Endodermal cell (in vitro differentiated cells): ENCODE measurements around the gene GINS1. TPM values are rescaled to one million over a fixed set of nuclear protein-coding genes. Genes with fewer than 3 reads are reported as not detected.
A peak's percentile ranks its signal among the peaks of the same experiment; 100 is the strongest.

Experiments
- DNase-seq: peaks from one replicate; pipeline ENCODE4 v3.0.0-alpha.2; 2017
- H3K27ac ChIP-seq: 2 replicates; pipeline ENCODE4 v1.5.1; 2013; ENCODE audit warnings: mild to moderate bottlenecking, low read depth, low read length, moderate library complexity
- H3K27me3 ChIP-seq: 2 replicates; pipeline ENCODE4 v1.6.1; 2013; ENCODE audit warnings: mild to moderate bottlenecking, low read length, moderate library complexity; ENCODE audit not compliant: insufficient read depth, control insufficient read depth, poor library complexity, severe bottlenecking
- H3K36me3 ChIP-seq: 2 replicates; pipeline ENCODE4 v1.7.0; 2013; ENCODE audit warnings: mild to moderate bottlenecking, low read length, moderate library complexity; ENCODE audit not compliant: control insufficient read depth, insufficient read depth
- H3K4me1 ChIP-seq: one replicate; pipeline ENCODE4 v1.7.0; 2013; ENCODE audit warnings: low read length; ENCODE audit not compliant: control insufficient read depth, insufficient read depth
- H3K4me3 ChIP-seq: 2 replicates; pipeline ENCODE4 v1.5.1; 2013; ENCODE audit warnings: mild to moderate bottlenecking, low read length, moderate library complexity
- H3K9ac ChIP-seq: 2 replicates; pipeline ENCODE4 v1.6.1; 2013; ENCODE audit warnings: mild to moderate bottlenecking, low read length, moderate library complexity; ENCODE audit not compliant: poor library complexity, severe bottlenecking; ENCODE audit errors: extremely low read depth
- H3K9me3 ChIP-seq: 2 replicates; pipeline ENCODE4 v1.6.1; 2013; ENCODE audit warnings: mild to moderate bottlenecking, low read length, moderate library complexity; ENCODE audit not compliant: control insufficient read depth
- H3K27ac Mint-ChIP-seq: 2 replicates; pipeline ENCODE4 v1.8.0; 2020; ENCODE audit warnings: mixed read lengths
- H3K27me3 Mint-ChIP-seq: 2 replicates; pipeline ENCODE4 v1.8.0; 2021; ENCODE audit warnings: mild to moderate bottlenecking, mixed read lengths; ENCODE audit not compliant: insufficient read depth
- H3K36me3 Mint-ChIP-seq: 2 replicates; pipeline ENCODE4 v1.8.0; 2020; ENCODE audit warnings: low read depth, mixed read lengths
- H3K4me1 Mint-ChIP-seq: 2 replicates; pipeline ENCODE4 v1.8.0; 2020; ENCODE audit warnings: mixed read lengths
- H3K4me3 Mint-ChIP-seq: 2 replicates; pipeline ENCODE4 v1.8.0; 2020; ENCODE audit warnings: mild to moderate bottlenecking, moderate library complexity, mixed read lengths
- H3K9me3 Mint-ChIP-seq: 2 replicates; pipeline ENCODE4 v1.8.0; 2020; ENCODE audit warnings: mild to moderate bottlenecking, mixed read lengths
- WGBS, 2 experiments: methylation state at CpG; one replicate each; pipeline versions ENCODE4 v1.1.5 to v1.1.7; 2013; ENCODE audit warnings: missing lambda C conversion rate in 2 of 2, mixed read lengths in 1 of 2; ENCODE audit not compliant: insufficient coverage in 1 of 2, insufficient read length in 1 of 2; 5-methylcytosine and 5-hydroxymethylcytosine counted together
- total RNA-seq, 2 donors: library from RNA; stranded (reverse); fragmentation: NEBNext Ultra II Directional in 1 of 2; extraction: Animal tissue kit (Norgen Biotek cat#: 25700) in 1 of 2; gene quantifications; 2 replicates in 1 of 2; 3 replicates in 1 of 2; pipeline ENCODE4 v1.2.1, GENCODE V29; 2021
- TF ChIP-seq, protein P1 (sequence below): fragments of 200-600 bp; sonication (generic); conservative IDR thresholded peaks from 2 replicates; pipeline ENCODE4 v1.5.0; 2021; ENCODE audit warnings: antibody characterized with exemption, mild to moderate bottlenecking

Gene GINS1
- total RNA-seq, 2 donors from 2014 or later: 40.2 to 48.6 TPM

DNA sequence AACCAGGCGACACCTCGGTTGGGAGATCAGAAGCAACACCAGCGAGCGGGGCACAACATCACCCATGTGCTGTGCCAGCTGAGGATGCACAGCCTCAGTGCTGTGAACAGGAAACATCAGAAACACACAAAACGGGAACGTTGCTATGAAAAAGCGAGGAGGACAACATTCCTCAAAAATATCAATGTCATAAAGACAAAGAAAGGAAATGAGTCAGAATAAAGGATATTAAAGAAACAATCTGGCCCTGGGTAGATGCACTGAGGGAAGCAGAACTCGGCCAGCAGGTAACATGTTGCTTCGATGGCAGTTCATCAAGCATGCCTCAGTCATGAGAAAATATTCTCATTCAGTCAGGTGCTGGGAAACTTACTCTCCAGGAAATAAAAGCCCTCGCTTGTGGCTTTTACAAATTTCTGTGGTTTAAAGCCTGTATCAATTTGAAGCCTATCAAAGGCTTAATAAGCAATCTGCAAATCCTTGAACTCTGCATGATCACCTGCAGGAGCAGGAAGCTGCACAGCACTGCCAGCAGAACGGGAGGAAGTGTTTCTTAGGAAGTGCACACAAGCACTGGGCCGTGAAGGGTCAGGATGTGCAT lies 77.5 kb downstream of the GINS1 start:
- Mint-ChIP-seq H3K27me3 (no peaks in the 10 kb centered on the region), H3K9me3 (no peaks in the 10 kb centered on the region), H3K4me3 (no peak overlapping the region), H3K4me1 (no peaks in the 10 kb centered on the region), H3K36me3 (peaks cover 68% of the 10 kb centered on the region), H3K27ac (no peak overlapping the region)
- Histone ChIP-seq H3K27me3 (no peaks in the 10 kb centered on the region), H3K4me1 (no peaks in the 10 kb centered on the region), H3K9me3 (no peaks in the 10 kb centered on the region), H3K27ac (no peak overlapping the region), H3K9ac (no peak overlapping the region), H3K4me3 (no peak overlapping the region), H3K36me3 (peaks cover 76% of the 10 kb centered on the region)
- 92 to 94% methylated on average over 10 to 12 of the region's 12 CpGs for WGBS, 2 experiments
- TF ChIP-seq, protein P1, sequence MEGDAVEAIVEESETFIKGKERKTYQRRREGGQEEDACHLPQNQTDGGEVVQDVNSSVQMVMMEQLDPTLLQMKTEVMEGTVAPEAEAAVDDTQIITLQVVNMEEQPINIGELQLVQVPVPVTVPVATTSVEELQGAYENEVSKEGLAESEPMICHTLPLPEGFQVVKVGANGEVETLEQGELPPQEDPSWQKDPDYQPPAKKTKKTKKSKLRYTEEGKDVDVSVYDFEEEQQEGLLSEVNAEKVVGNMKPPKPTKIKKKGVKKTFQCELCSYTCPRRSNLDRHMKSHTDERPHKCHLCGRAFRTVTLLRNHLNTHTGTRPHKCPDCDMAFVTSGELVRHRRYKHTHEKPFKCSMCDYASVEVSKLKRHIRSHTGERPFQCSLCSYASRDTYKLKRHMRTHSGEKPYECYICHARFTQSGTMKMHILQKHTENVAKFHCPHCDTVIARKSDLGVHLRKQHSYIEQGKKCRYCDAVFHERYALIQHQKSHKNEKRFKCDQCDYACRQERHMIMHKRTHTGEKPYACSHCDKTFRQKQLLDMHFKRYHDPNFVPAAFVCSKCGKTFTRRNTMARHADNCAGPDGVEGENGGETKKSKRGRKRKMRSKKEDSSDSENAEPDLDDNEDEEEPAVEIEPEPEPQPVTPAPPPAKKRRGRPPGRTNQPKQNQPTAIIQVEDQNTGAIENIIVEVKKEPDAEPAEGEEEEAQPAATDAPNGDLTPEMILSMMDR: no peak
- no peak for DNase-seq

GRCh38 chr20:25485872-25486271 lies 78.4 kb downstream of the GINS1 start:
- WGBS, 2 experiments: 78% methylated on average over 1 of the region's 2 CpGs; no CpG with 5 or more reads in 1 of the 2 experiments

DNA sequence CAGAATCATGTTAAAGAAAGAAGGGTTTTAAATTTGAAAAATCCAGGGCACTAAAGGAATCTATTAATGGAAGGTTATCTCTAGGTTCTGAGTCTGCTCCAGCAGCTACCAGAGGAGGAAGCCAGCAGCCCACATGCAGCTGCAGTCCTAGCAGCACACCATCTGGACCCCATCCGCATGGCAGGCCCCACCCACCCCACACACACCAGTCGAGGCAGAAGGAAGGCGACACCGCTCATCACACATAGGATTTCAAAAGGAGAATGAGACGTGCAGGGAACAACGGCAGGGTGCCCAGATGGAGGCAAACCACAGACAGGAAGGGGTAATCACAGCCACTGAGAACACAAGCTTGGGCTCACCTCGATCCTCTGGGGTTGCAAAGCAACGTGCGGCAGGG lies 78.9 kb downstream of the GINS1 start:
- TF ChIP-seq, protein P1: no peak
- H3K27me3 Mint-ChIP-seq: no peaks in the 10 kb centered on the region
- peak overlapping the region; percentile 17 for H3K27ac Mint-ChIP-seq
- H3K4me1 ChIP-seq: no peaks in the 10 kb centered on the region
- H3K9ac ChIP-seq: no peak overlapping the region
- no peak for DNase-seq
- H3K36me3 Mint-ChIP-seq: peaks cover 61% of the 10 kb centered on the region
- no peaks in the 10 kb centered on the region for H3K27me3 ChIP-seq
- H3K27ac ChIP-seq: peak overlapping the region; percentile 6
- peaks cover 69% of the 10 kb centered on the region for H3K36me3 ChIP-seq
- WGBS, 2 experiments: 86 to 95% methylated on average over 3 to 9 of the region's 9 CpGs
- H3K4me3 Mint-ChIP-seq: no peak overlapping the region
- H3K9me3 ChIP-seq: no peaks in the 10 kb centered on the region
- H3K4me1 Mint-ChIP-seq: no peaks in the 10 kb centered on the region
- H3K9me3 Mint-ChIP-seq: no peaks in the 10 kb centered on the region
- H3K4me3 ChIP-seq: no peak overlapping the region

More at GRCh38 chr20:25485872-25486271, 78.4 kb downstream of the GINS1 start:
- H3K36me3 ChIP-seq: peaks cover 69% of the 10 kb centered on the region
- Mint-ChIP-seq H3K27me3 (no peaks in the 10 kb centered on the region), H3K9me3 (no peaks in the 10 kb centered on the region), H3K27ac (no peak overlapping the region), H3K36me3 (peaks cover 65% of the 10 kb centered on the region), H3K4me3 (no peak overlapping the region), H3K4me1 (no peaks in the 10 kb centered on the region)
- TF ChIP-seq, protein P1: no peak
- H3K4me1 ChIP-seq: no peaks in the 10 kb centered on the region
- DNase-seq: no peak
- H3K27ac ChIP-seq: no peak overlapping the region
- H3K27me3 ChIP-seq: no peaks in the 10 kb centered on the region
- H3K9me3 ChIP-seq: no peaks in the 10 kb centered on the region
- no peak overlapping the region for H3K4me3 ChIP-seq
- no peak overlapping the region for H3K9ac ChIP-seq
